NCI-H128 (cell line): Measurements from ENCODE around the gene CLDN5.
A peak's percentile ranks its signal among the peaks of the same experiment; 100 is the strongest.

ENCODE experiments used
- DNase-seq: peaks from one replicate; lab custom pipeline; 2025; ENCODE audit not compliant: unreplicated experiment; lab: John Stamatoyannopoulos, UW

CLDN5 gene

GRCh38 chr22:19522881-19523239 lies 1.4 kb downstream of the CLDN5 start:
- DNase-seq: no peak

GRCh38 chr22:19522190-19522880 lies 1.9 kb downstream of the CLDN5 start:
- peak; percentile 59 for DNase-seq

- no peak for DNase-seq
These were observed 3.5 kb downstream of the CLDN5 start for GRCh38 chr22:19520566-19521305.

GRCh38 chr22:19520007-19520406 lies 4.2 kb downstream of the CLDN5 start:
- no peak for DNase-seq

GRCh38 chr22:19519041-19519926 lies 4.9 kb downstream of the CLDN5 start:
- no peak for DNase-seq

GRCh38 chr22:19518635-19519034 lies 5.6 kb downstream of the CLDN5 start:
- DNase-seq: no peak

GRCh38 chr22:19517919-19518611 lies 6.1 kb downstream of the CLDN5 start:
- no peak for DNase-seq

- DNase-seq: no peak
These were observed 7.1 kb downstream of the CLDN5 start for GRCh38 chr22:19517171-19517500.

GRCh38 chr22:19516378-19517170 lies 7.6 kb downstream of the CLDN5 start:
- DNase-seq: no peak

GRCh38 chr22:19515654-19516377 lies 8.4 kb downstream of the CLDN5 start:
- DNase-seq: no peak

GRCh38 chr22:19514831-19515565 lies 9.2 kb downstream of the CLDN5 start:
- DNase-seq: no peak

- no peak for DNase-seq
These were observed 10.4 kb downstream of the CLDN5 start for GRCh38 chr22:19513823-19514222.

GRCh38 chr22:19510919-19511341 lies 13.3 kb downstream of the CLDN5 start:
- no peak for DNase-seq

- no peak for DNase-seq
These were observed 14.3 kb downstream of the CLDN5 start for GRCh38 chr22:19509923-19510322.

- no peak for DNase-seq
These were observed 15.0 kb downstream of the CLDN5 start for GRCh38 chr22:19509191-19509590.

GRCh38 chr22:19508024-19508776 lies 16.0 kb downstream of the CLDN5 start:
- DNase-seq: no peak

- no peak for DNase-seq
These were observed 16.7 kb downstream of the CLDN5 start for GRCh38 chr22:19507534-19507861.

GRCh38 chr22:19506212-19506611 lies 18.0 kb downstream of the CLDN5 start:
- DNase-seq: no peak

GRCh38 chr22:19505735-19506126 lies 18.5 kb downstream of the CLDN5 start:
- no peak for DNase-seq
